Measurements from ENCODE around the gene PCDH15. TPM values are rescaled to one million over a fixed set of nuclear protein-coding genes. Genes with fewer than 3 reads are reported as not detected.

Gene PCDH15
- total RNA-seq, 2 donors from 2014 or later = 0.58 to 0.95 TPM

GRCh38 chr10:54667136-54667535 lies 133.9 kb downstream of the PCDH15 start:
- no peaks in the 10 kb centered on the region for H3K27me3 ChIP-seq (ENCODE audit: control insufficient read depth, insufficient read depth, low read length, poor library complexity, severe bottlenecking)
- TF ChIP-seq, protein P1, sequence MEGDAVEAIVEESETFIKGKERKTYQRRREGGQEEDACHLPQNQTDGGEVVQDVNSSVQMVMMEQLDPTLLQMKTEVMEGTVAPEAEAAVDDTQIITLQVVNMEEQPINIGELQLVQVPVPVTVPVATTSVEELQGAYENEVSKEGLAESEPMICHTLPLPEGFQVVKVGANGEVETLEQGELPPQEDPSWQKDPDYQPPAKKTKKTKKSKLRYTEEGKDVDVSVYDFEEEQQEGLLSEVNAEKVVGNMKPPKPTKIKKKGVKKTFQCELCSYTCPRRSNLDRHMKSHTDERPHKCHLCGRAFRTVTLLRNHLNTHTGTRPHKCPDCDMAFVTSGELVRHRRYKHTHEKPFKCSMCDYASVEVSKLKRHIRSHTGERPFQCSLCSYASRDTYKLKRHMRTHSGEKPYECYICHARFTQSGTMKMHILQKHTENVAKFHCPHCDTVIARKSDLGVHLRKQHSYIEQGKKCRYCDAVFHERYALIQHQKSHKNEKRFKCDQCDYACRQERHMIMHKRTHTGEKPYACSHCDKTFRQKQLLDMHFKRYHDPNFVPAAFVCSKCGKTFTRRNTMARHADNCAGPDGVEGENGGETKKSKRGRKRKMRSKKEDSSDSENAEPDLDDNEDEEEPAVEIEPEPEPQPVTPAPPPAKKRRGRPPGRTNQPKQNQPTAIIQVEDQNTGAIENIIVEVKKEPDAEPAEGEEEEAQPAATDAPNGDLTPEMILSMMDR (conservative IDR thresholded peaks at IDR 0.05) = no peak
- H3K4me3 Mint-ChIP-seq = no peak overlapping the region
- no peaks in the 10 kb centered on the region for H3K36me3 Mint-ChIP-seq (ENCODE audit: low read depth)
- no peaks in the 10 kb centered on the region for H3K36me3 ChIP-seq (ENCODE audit: control insufficient read depth, insufficient read depth, low read length)
- peaks cover 3% of the 10 kb centered on the region for H3K4me1 Mint-ChIP-seq
- H3K27me3 Mint-ChIP-seq (ENCODE audit: insufficient read depth) = no peaks in the 10 kb centered on the region
- H3K4me3 ChIP-seq (ENCODE audit: low read length) = no peak overlapping the region
- no peak for DNase-seq
- H3K4me1 ChIP-seq (ENCODE audit: control insufficient read depth, insufficient read depth, low read length) = no peaks in the 10 kb centered on the region
- no peak overlapping the region for H3K27ac Mint-ChIP-seq
- no peak overlapping the region for H3K9ac ChIP-seq (ENCODE audit: extremely low read depth, low read length, poor library complexity, severe bottlenecking)
- WGBS, 2 experiments (ENCODE audit: insufficient coverage in 1 of 2, insufficient read length in 1 of 2) = 94% methylated on average over 1 of the region's 1 CpG; no CpG with 5 or more reads in 1 of the 2 experiments
- no peaks in the 10 kb centered on the region for H3K9me3 Mint-ChIP-seq
- no peak overlapping the region for H3K27ac ChIP-seq (ENCODE audit: low read depth, low read length)
- H3K9me3 ChIP-seq (ENCODE audit: control insufficient read depth, low read length) = no peaks in the 10 kb centered on the region

- Histone ChIP-seq H3K4me1 (ENCODE audit: control insufficient read depth, insufficient read depth, low read length) (no peaks in the 10 kb centered on the region), H3K36me3 (ENCODE audit: control insufficient read depth, insufficient read depth, low read length) (no peaks in the 10 kb centered on the region), H3K4me3 (ENCODE audit: low read length) (no peak overlapping the region), H3K27ac (ENCODE audit: low read depth, low read length) (no peak overlapping the region), H3K9me3 (ENCODE audit: control insufficient read depth, low read length) (no peaks in the 10 kb centered on the region), H3K9ac (ENCODE audit: extremely low read depth, low read length, poor library complexity, severe bottlenecking) (no peak overlapping the region), H3K27me3 (ENCODE audit: control insufficient read depth, insufficient read depth, low read length, poor library complexity, severe bottlenecking) (no peaks in the 10 kb centered on the region)
- no peak overlapping the region for H3K27ac Mint-ChIP-seq
- peaks cover 3% of the 10 kb centered on the region for H3K4me1 Mint-ChIP-seq
- no peaks in the 10 kb centered on the region for H3K36me3 Mint-ChIP-seq (ENCODE audit: low read depth)
- H3K27me3 Mint-ChIP-seq (ENCODE audit: insufficient read depth) = no peaks in the 10 kb centered on the region
- TF ChIP-seq, protein P1 (conservative IDR thresholded peaks at IDR 0.05) = no peak
- H3K4me3 Mint-ChIP-seq = no peak overlapping the region
- H3K9me3 Mint-ChIP-seq = no peaks in the 10 kb centered on the region
- DNase-seq = no peak
Observed at GRCh38 chr10:54666192-54666591, 134.8 kb downstream of the PCDH15 start.

DNA sequence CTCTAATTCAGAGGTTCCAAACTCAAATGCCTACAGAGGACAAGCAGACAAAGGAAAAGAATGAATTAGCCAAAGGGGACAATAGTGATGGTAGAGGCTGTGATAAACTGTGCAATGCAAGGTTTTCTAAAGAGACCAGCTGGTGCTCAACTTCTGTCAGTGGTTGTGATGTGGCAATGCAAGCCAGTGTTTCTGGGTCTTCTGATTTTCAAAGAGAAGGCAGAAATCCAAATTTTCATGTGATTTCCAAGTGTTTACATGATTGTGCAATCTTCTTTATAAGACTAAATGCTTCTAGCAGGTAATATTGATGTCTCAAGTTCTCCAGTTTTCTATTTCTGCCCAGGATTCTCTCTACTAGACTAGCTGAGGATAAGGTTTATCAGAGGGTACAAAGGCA lies 135.9 kb downstream of the PCDH15 start:
- Mint-ChIP-seq H3K4me3 (no peak overlapping the region), H3K27me3 (ENCODE audit: insufficient read depth) (no peaks in the 10 kb centered on the region), H3K4me1 (peaks cover 3% of the 10 kb centered on the region), H3K36me3 (ENCODE audit: low read depth) (no peaks in the 10 kb centered on the region), H3K27ac (no peak overlapping the region), H3K9me3 (no peaks in the 10 kb centered on the region)
- Histone ChIP-seq H3K4me1 (ENCODE audit: control insufficient read depth, insufficient read depth, low read length) (no peaks in the 10 kb centered on the region), H3K9me3 (ENCODE audit: control insufficient read depth, low read length) (no peaks in the 10 kb centered on the region), H3K27ac (ENCODE audit: low read depth, low read length) (no peak overlapping the region), H3K27me3 (ENCODE audit: control insufficient read depth, insufficient read depth, low read length, poor library complexity, severe bottlenecking) (no peaks in the 10 kb centered on the region), H3K9ac (ENCODE audit: extremely low read depth, low read length, poor library complexity, severe bottlenecking) (no peak overlapping the region), H3K36me3 (ENCODE audit: control insufficient read depth, insufficient read depth, low read length) (no peaks in the 10 kb centered on the region), H3K4me3 (ENCODE audit: low read length) (no peak overlapping the region)
- TF ChIP-seq, protein P1 (conservative IDR thresholded peaks at IDR 0.05) = no peak
- no peak for DNase-seq

Measured in endodermal cell (in vitro differentiated cells).